Activated naive CD4-positive, alpha-beta T cell treated with anti-CD3 and anti-CD28 coated beads for 36 hours (primary cell): ENCODE measurements around the gene JAM3. TPM values are rescaled to one million over a fixed set of nuclear protein-coding genes. Genes with fewer than 3 reads are reported as not detected.

ENCODE experiments used
- CTCF ChIA-PET: fragments of 350-600 bp; sonication (Branson Sonifier 250); formaldehyde crosslinking; loops from one replicate; lab custom pipeline; 2021; ENCODE audit warnings: antibody characterized with exemption; lab: Charles Lee
- DNase-seq: peaks from one replicate; pipeline ENCODE4 v3.0.0-alpha.2; 2020
- H3K27ac Mint-ChIP-seq: one replicate; pipeline ENCODE4 v1.8.0; 2021; ENCODE audit warnings: mild to moderate bottlenecking, mixed read lengths
- H3K27me3 Mint-ChIP-seq: one replicate; pipeline ENCODE4 v1.8.0; 2021; ENCODE audit warnings: low read depth, mixed read lengths
- H3K36me3 Mint-ChIP-seq: one replicate; pipeline ENCODE4 v1.8.0; 2021; ENCODE audit warnings: low read depth, mixed read lengths
- H3K4me1 Mint-ChIP-seq: one replicate; pipeline ENCODE4 v1.8.0; 2021; ENCODE audit warnings: low read depth, mixed read lengths
- H3K4me3 Mint-ChIP-seq: one replicate; pipeline ENCODE4 v1.8.0; 2021; ENCODE audit warnings: mild to moderate bottlenecking, moderate library complexity, mixed read lengths
- H3K9me3 Mint-ChIP-seq: one replicate; pipeline ENCODE4 v1.8.0; 2021; ENCODE audit warnings: mixed read lengths
- intact Hi-C: fragments of 100-400 bp; cut with micrococcal nuclease; formaldehyde crosslinking; loops from one replicate; pipeline ENCODE4 v1.15.1; 2023
- total RNA-seq, 2 experiments: library from RNA; stranded (reverse); gene quantifications; one replicate each; pipeline ENCODE4 v1.2.3, GENCODE V29; 2021

Gene JAM3
- total RNA-seq, 2 experiments from 2014 or later = 4.0 to 6.4 TPM

GRCh38 chr11:134143801-134144200, 74.9 kb downstream of the JAM3 start:
- Mint-ChIP-seq H3K36me3 (peaks cover 3% of the 10 kb centered on the region), H3K4me1 (peaks cover 6% of the 10 kb centered on the region), H3K27me3 (no peaks in the 10 kb centered on the region), H3K27ac (peak overlapping the region; percentile 32), H3K4me3 (no peak overlapping the region), H3K9me3 (no peaks in the 10 kb centered on the region)
- DNase-seq = no peak
- CTCF ChIA-PET = interaction anchor here (0.6 kb wide), 1 partner anchor 725 kb away, joined by 4 read pairs; no protein-coding TSS in a partner anchor
- intact Hi-C loops = no loop called here

GRCh38 chr11:134144744-134145143, 75.9 kb downstream of the JAM3 start:
- H3K4me3 Mint-ChIP-seq = no peak overlapping the region
- peaks cover under 1% of the 10 kb centered on the region for H3K4me1 Mint-ChIP-seq
- no peaks in the 10 kb centered on the region for H3K27me3 Mint-ChIP-seq
- no peaks in the 10 kb centered on the region for H3K9me3 Mint-ChIP-seq
- no peak for DNase-seq
- CTCF ChIA-PET = interaction anchor here (0.6 kb wide), 1 partner anchor 135 kb away, joined by 3 read pairs; no protein-coding TSS in a partner anchor
- intact Hi-C loops = no loop called here
- H3K27ac Mint-ChIP-seq = no peak overlapping the region
- peaks cover 3% of the 10 kb centered on the region for H3K36me3 Mint-ChIP-seq

- no peak for DNase-seq
- peaks cover 2% of the 10 kb centered on the region for H3K4me1 Mint-ChIP-seq
- no peaks in the 10 kb centered on the region for H3K9me3 Mint-ChIP-seq
- no peak overlapping the region for H3K27ac Mint-ChIP-seq
- CTCF ChIA-PET = no interaction called here
- H3K27me3 Mint-ChIP-seq = no peaks in the 10 kb centered on the region
- peaks cover 4% of the 10 kb centered on the region for H3K36me3 Mint-ChIP-seq
- H3K4me3 Mint-ChIP-seq = no peak overlapping the region
- intact Hi-C loops = no loop called here
Observed at GRCh38 chr11:134145715-134146114, 76.8 kb downstream of the JAM3 start.

GRCh38 chr11:134146598-134146997, 77.7 kb downstream of the JAM3 start:
- CTCF ChIA-PET = no interaction called here
- DNase-seq = no peak
- peaks cover 6% of the 10 kb centered on the region for H3K36me3 Mint-ChIP-seq
- no peaks in the 10 kb centered on the region for H3K27me3 Mint-ChIP-seq
- no peak overlapping the region for H3K4me3 Mint-ChIP-seq
- H3K4me1 Mint-ChIP-seq = peaks cover 3% of the 10 kb centered on the region
- no peak overlapping the region for H3K27ac Mint-ChIP-seq
- intact Hi-C loops = no loop called here
- H3K9me3 Mint-ChIP-seq = no peaks in the 10 kb centered on the region

GRCh38 chr11:134149371-134149770, 80.5 kb downstream of the JAM3 start:
- intact Hi-C loops = no loop called here
- no peak for DNase-seq
- Mint-ChIP-seq H3K4me3 (no peak overlapping the region), H3K27me3 (no peaks in the 10 kb centered on the region), H3K4me1 (peaks cover 3% of the 10 kb centered on the region), H3K9me3 (no peaks in the 10 kb centered on the region), H3K27ac (no peak overlapping the region), H3K36me3 (peaks cover 15% of the 10 kb centered on the region)
- CTCF ChIA-PET = interaction anchor here (1.0 to 1.1 kb wide), 2 partner anchors 99 to 103 kb away, joined by 3 read pairs; no protein-coding TSS in a partner anchor

- CTCF ChIA-PET = interaction anchor here (0.9 to 1.1 kb wide), 2 partner anchors 100 to 104 kb away, joined by 3 read pairs; no protein-coding TSS in a partner anchor
- H3K9me3 Mint-ChIP-seq = no peaks in the 10 kb centered on the region
- H3K27me3 Mint-ChIP-seq = no peaks in the 10 kb centered on the region
- H3K27ac Mint-ChIP-seq = no peak overlapping the region
- H3K4me3 Mint-ChIP-seq = no peak overlapping the region
- H3K36me3 Mint-ChIP-seq = peaks cover 18% of the 10 kb centered on the region
- intact Hi-C loops = no loop called here
- DNase-seq = peak; percentile 40
- peaks cover 3% of the 10 kb centered on the region for H3K4me1 Mint-ChIP-seq
Observed at GRCh38 chr11:134150195-134150903, 81.5 kb downstream of the JAM3 start.

- Mint-ChIP-seq H3K27ac (peak overlapping the region; percentile 41), H3K36me3 (peaks cover 19% of the 10 kb centered on the region), H3K4me3 (no peak overlapping the region), H3K27me3 (no peaks in the 10 kb centered on the region), H3K9me3 (no peaks in the 10 kb centered on the region), H3K4me1 (peaks cover 3% of the 10 kb centered on the region)
- intact Hi-C loops = no loop called here
- no peak for DNase-seq
- CTCF ChIA-PET = interaction anchor here (0.8 to 2.1 kb wide), 2 partner anchors 11 to 165 kb away, joined by 4 to 5 read pairs; no protein-coding TSS in a partner anchor
Observed at GRCh38 chr11:134151083-134151747, 82.3 kb downstream of the JAM3 start.

- Mint-ChIP-seq H3K36me3 (peaks cover 30% of the 10 kb centered on the region), H3K4me3 (no peak overlapping the region), H3K27ac (no peak overlapping the region), H3K4me1 (peaks cover 3% of the 10 kb centered on the region), H3K27me3 (no peaks in the 10 kb centered on the region), H3K9me3 (no peaks in the 10 kb centered on the region)
- intact Hi-C loops = no loop called here
- no peak for DNase-seq
- CTCF ChIA-PET = interaction anchor here (0.9 to 2.1 kb wide), 2 partner anchors 13 to 103 kb away, joined by 3 to 4 read pairs; no protein-coding TSS in a partner anchor
Observed at GRCh38 chr11:134152696-134153095, 83.8 kb downstream of the JAM3 start.

GRCh38 chr11:134153147-134153905, 84.5 kb downstream of the JAM3 start:
- no peak overlapping the region for H3K4me3 Mint-ChIP-seq
- H3K36me3 Mint-ChIP-seq = peaks cover 33% of the 10 kb centered on the region
- intact Hi-C loops = no loop called here
- no peaks in the 10 kb centered on the region for H3K9me3 Mint-ChIP-seq
- no peak overlapping the region for H3K27ac Mint-ChIP-seq
- CTCF ChIA-PET = interaction anchor here (0.7 to 2.1 kb wide), 3 partner anchors 13 to 104 kb away, joined by 3 to 4 read pairs (median 4); no protein-coding TSS in a partner anchor
- no peaks in the 10 kb centered on the region for H3K27me3 Mint-ChIP-seq
- peaks cover 3% of the 10 kb centered on the region for H3K4me1 Mint-ChIP-seq
- DNase-seq = no peak

- Mint-ChIP-seq H3K9me3 (no peaks in the 10 kb centered on the region), H3K27me3 (no peaks in the 10 kb centered on the region), H3K4me1 (peaks cover 3% of the 10 kb centered on the region), H3K4me3 (no peak overlapping the region), H3K27ac (no peak overlapping the region), H3K36me3 (peaks cover 43% of the 10 kb centered on the region)
- CTCF ChIA-PET = interaction anchor here (0.7 kb wide), 1 partner anchor 17 kb away, joined by 4 read pairs; no protein-coding TSS in a partner anchor
- no peak for DNase-seq
- intact Hi-C loops = no loop called here
Observed at GRCh38 chr11:134154441-134154840, 85.6 kb downstream of the JAM3 start.

GRCh38 chr11:134155456-134155855, 86.6 kb downstream of the JAM3 start:
- Mint-ChIP-seq H3K27ac (no peak overlapping the region), H3K4me3 (no peak overlapping the region), H3K4me1 (peaks cover 1% of the 10 kb centered on the region), H3K27me3 (no peaks in the 10 kb centered on the region), H3K36me3 (peaks cover 51% of the 10 kb centered on the region), H3K9me3 (no peaks in the 10 kb centered on the region)
- intact Hi-C loops = no loop called here
- CTCF ChIA-PET = interaction anchor here (1.0 kb wide), 1 partner anchor 14 kb away, joined by 4 read pairs; no protein-coding TSS in a partner anchor
- DNase-seq = no peak
